ENCODE results near the gene UCKL1. TPM values are rescaled to one million over a fixed set of nuclear protein-coding genes. Genes with fewer than 3 reads are reported as not detected.

Gene UCKL1
- total RNA-seq, 3 donors from 2014 or later, result 24.2 to 44.9 (median 36.3) TPM

DNA sequence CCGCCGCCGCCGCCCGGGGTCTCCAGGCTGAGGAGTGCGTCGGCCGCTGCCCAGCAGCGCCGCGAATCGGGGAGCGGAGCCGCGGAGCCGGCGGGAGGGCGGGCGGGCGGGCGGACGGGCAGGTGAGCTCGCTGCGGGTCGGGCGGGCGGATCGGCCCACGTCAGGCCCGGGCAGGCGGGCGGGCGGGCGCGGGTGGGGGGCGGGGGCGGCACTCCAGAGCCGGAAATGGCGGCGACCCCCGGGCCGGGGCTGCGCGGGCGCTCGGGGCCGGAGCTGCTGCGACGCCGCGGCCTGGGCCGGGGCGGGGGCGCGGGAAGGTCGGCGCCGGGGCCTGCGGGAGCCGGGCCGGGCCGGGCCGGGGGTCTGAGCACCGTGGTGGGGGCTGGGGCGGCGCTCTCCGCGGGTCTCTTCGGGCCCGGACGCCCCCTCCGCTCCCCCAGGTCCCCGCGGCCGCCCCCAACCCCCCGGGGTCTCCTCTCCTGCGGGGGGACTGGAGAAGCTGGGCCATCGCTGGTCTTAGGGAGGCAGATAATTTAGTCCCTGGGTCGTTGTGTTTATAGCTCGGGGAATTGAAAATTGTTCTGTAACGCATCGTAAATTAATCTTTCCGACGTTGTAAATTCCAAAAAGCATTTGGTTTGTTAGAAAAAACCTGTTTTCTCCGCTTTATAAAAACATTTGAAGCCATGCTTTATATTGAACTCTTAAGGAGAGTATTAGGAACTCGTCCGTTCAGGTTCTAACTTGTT is 60.8 kb downstream of the UCKL1 start:
- peak overlapping the region; percentile 76 to 91 for H3K27ac ChIP-seq
- no peak for DNase-seq (ENCODE audit: low spot score in 2 of 2)
- no peaks in the 10 kb centered on the region for H3K36me3 ChIP-seq
- intact Hi-C loops (cut with DNase I; ENCODE audit: low total_unique reads), result loop anchor here (10.0 kb wide), 1 partner anchor 79 kb away; the partner anchor contains the start of gene SAMD10
- no peaks in the 10 kb centered on the region for H3K27me3 ChIP-seq
- H3K9me3 ChIP-seq, result no peaks in the 10 kb centered on the region
- H3K4me1 ChIP-seq, result peaks cover 3 to 10% of the 10 kb centered on the region in 2 donors
- H3K4me3 ChIP-seq, result peak overlapping the region; percentile 65 to 85 (median 66)
- no peak for TF ChIP-seq POLR2AphosphoS5 (IDR thresholded peaks at IDR 0.05)
- no peak for TF ChIP-seq POLR2A (IDR thresholded peaks at IDR 0.05)
- TF ChIP-seq, protein P1, sequence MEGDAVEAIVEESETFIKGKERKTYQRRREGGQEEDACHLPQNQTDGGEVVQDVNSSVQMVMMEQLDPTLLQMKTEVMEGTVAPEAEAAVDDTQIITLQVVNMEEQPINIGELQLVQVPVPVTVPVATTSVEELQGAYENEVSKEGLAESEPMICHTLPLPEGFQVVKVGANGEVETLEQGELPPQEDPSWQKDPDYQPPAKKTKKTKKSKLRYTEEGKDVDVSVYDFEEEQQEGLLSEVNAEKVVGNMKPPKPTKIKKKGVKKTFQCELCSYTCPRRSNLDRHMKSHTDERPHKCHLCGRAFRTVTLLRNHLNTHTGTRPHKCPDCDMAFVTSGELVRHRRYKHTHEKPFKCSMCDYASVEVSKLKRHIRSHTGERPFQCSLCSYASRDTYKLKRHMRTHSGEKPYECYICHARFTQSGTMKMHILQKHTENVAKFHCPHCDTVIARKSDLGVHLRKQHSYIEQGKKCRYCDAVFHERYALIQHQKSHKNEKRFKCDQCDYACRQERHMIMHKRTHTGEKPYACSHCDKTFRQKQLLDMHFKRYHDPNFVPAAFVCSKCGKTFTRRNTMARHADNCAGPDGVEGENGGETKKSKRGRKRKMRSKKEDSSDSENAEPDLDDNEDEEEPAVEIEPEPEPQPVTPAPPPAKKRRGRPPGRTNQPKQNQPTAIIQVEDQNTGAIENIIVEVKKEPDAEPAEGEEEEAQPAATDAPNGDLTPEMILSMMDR (IDR thresholded peaks at IDR 0.05), result no peak

DNA sequence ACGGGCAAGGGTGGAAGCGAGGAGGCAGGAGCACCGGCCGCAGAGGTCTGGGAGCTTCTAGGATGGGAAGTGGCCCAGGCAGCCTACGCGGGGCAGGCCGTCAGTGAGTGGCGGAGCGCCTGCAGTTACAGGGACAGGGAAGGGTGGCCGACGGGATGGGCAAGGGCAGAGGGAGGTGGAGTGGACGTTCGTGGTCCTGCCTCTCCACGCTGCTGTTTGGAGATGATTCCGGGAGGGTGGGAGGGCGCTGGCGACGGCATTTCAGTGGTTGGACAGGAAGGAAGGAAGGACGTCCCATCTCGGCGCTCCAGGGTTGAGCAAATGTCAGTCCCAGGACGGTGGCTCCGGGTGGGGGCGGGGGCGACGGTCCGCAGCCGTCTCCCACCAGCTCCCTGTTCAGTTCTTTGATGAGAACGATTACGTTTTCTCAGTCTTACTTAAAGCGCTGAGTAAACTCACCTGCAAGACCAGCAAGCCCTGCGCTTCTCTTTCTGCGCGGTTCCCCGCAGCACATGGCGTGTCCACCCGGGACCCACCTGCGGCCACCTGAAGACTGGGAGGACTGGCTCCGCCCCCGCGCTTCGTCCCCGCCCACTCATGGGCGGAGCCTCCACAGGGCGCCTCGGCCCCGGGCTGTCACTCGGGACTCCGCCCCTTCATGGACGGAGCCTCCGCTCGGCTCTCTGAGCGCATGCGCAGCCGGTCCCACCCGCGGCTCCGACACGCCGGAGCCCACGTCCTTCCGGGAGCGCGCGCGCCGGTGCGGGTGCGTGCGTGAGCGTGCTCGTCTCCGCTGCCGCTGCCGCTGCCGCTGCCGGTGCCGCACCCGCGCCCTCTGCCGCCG is 61.6 kb downstream of the UCKL1 start, which contains the start of gene DNAJC5:
DNAJC5 (plus strand) TSS at position 769 of the 844 bp plus-strand sequence. CDS start 33,220 bp downstream, outside the sequence.
- no peaks in the 10 kb centered on the region for H3K9me3 ChIP-seq
- TF ChIP-seq POLR2AphosphoS5 (IDR thresholded peaks at IDR 0.05), result peak in 1 of 3 donors; percentile 34
- no peak for TF ChIP-seq POLR2A (IDR thresholded peaks at IDR 0.05)
- no peaks in the 10 kb centered on the region for H3K27me3 ChIP-seq
- peak within 1 kb of the TSS; percentile 76 to 91 for H3K27ac ChIP-seq
- peak; percentile 90 to 94 for DNase-seq (ENCODE audit: low spot score in 2 of 2)
- no peaks in the 10 kb centered on the region for H3K36me3 ChIP-seq
- peak within 1 kb of the TSS; percentile 65 to 85 (median 66) for H3K4me3 ChIP-seq
- intact Hi-C loops (cut with DNase I; ENCODE audit: low total_unique reads), result loop anchor here (10.0 kb wide), 1 partner anchor 80 kb away; the partner anchor contains the start of gene SAMD10
- peaks cover 7 to 18% of the 10 kb centered on the region in 2 donors for H3K4me1 ChIP-seq

DNA sequence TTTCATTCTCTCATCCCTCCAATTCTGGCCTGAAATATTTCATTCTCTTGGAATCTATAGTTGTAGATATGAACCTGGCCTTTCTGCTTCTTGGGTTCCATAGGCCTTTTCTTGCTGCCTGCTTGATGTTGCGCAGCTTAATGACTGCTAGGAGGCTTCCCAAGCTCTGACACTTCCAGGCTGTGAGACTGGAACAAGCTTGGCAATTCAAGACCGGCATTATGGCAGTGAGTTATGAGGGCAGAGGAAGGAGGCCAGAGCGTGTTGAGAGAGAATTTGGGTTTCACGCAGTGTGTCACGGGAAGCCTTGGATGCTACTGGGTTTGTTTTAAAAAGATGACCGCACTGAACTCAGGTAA is 62.2 kb downstream of the UCKL1 start:
- peaks cover 7 to 20% of the 10 kb centered on the region in 2 donors for H3K4me1 ChIP-seq
- peak overlapping the region; percentile 63 to 91 for H3K27ac ChIP-seq

DNA sequence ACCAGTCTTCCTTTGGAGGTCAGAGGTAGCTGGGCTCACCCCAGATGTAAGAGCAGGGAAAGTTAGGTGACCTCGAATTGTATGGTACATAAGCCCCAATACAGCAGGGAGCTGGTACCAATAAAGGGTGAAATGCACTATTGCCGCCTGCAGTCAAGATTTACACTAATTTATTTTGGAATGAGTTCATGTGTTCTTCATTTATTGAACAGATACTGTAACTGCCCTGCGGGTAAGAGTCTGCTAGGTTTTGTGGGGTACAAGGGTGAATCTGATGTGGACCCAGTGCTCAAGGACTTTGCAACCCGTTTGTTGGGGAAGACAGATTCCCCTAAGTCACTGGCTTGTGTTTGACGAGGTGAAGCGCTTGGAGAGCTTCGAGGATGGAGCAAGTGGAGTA is 63.8 kb downstream of the UCKL1 start:
- no peak for TF ChIP-seq POLR2A (IDR thresholded peaks at IDR 0.05)
- TF ChIP-seq, protein P1 (IDR thresholded peaks at IDR 0.05), result no peak
- no peak for TF ChIP-seq POLR2AphosphoS5 (IDR thresholded peaks at IDR 0.05)
- H3K36me3 ChIP-seq, result no peaks in the 10 kb centered on the region
- no peak overlapping the region for H3K4me3 ChIP-seq
- intact Hi-C loops (cut with DNase I; ENCODE audit: low total_unique reads), result loop anchor here (10.0 kb wide), 1 partner anchor 82 kb away; the partner anchor contains the start of gene SAMD10
- no peaks in the 10 kb centered on the region for H3K9me3 ChIP-seq
- H3K4me1 ChIP-seq, result peaks cover 7 to 20% of the 10 kb centered on the region in 2 donors
- DNase-seq (ENCODE audit: low spot score in 2 of 2), result no peak
- no peak overlapping the region for H3K27ac ChIP-seq
- H3K27me3 ChIP-seq, result no peaks in the 10 kb centered on the region

More for the DNA sequence above, 62.2 kb downstream of the UCKL1 start:
- TF ChIP-seq, protein P1 (IDR thresholded peaks at IDR 0.05), result no peak
- TF ChIP-seq POLR2AphosphoS5 (IDR thresholded peaks at IDR 0.05), result no peak
- TF ChIP-seq POLR2A (IDR thresholded peaks at IDR 0.05), result no peak
- no peak for DNase-seq (ENCODE audit: low spot score in 2 of 2)
- Histone ChIP-seq H3K4me3 (peak overlapping the region; percentile 65 to 85 (median 66)), H3K9me3 (no peaks in the 10 kb centered on the region), H3K27me3 (no peaks in the 10 kb centered on the region), H3K36me3 (no peaks in the 10 kb centered on the region)
- intact Hi-C loops (cut with DNase I; ENCODE audit: low total_unique reads), result loop anchor here (10.0 kb wide), 1 partner anchor 81 kb away; the partner anchor contains the start of gene SAMD10
